ENCODE data around the gene SKOR1.
A peak's percentile ranks its signal among the peaks of the same experiment; 100 is the strongest.

SKOR1 gene

DNA sequence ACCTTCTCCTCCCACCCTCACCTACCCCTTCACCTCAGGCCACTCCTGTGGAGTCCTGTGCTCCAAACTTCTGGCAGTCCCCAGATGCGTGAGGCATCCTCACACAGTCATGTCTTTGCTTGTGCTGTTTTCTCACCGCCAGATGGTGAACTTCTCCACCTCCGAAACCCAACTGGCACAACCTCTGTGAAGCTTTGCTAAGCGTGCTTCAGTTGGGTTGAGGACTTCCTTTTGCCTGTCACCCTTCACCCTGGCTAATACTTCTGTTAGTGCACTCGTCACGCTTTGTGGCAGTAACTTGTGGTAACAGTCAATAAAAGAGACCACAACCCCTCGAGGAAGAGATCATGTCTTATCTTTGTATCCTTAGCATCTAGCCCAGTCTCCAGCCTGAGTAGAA lies 42.0 kb upstream of the SKOR1 start:
- no peak overlapping the region; the same call in 1 of the 2 replicates for H3K9ac ChIP-seq (ENCODE audit: low read depth, low read length)
- no peaks in the 10 kb centered on the region for H3K9me3 ChIP-seq (ENCODE audit: insufficient read depth, low read depth, low read length)
- H3K27me3 ChIP-seq (ENCODE audit: insufficient read depth, low read length): no peaks in the 10 kb centered on the region
- H3K4me1 ChIP-seq (ENCODE audit: insufficient read depth, low read length): peaks cover 30% of the 10 kb centered on the region
- no peak overlapping the region for H3K27ac ChIP-seq (ENCODE audit: low read length)
- no peaks in the 10 kb centered on the region for H3K36me3 ChIP-seq (ENCODE audit: insufficient read depth, low read depth, low read length)
- no peak overlapping the region for H3K4me3 ChIP-seq (ENCODE audit: low read length)

GRCh38 chr15:67784090-67784781 lies 41.1 kb upstream of the SKOR1 start:
- Histone ChIP-seq H3K4me3 (ENCODE audit: low read length) (no peak overlapping the region), H3K9me3 (ENCODE audit: insufficient read depth, low read depth, low read length) (no peaks in the 10 kb centered on the region), H3K27ac (ENCODE audit: low read length) (no peak overlapping the region), H3K27me3 (ENCODE audit: insufficient read depth, low read length) (no peaks in the 10 kb centered on the region), H3K4me1 (ENCODE audit: insufficient read depth, low read length) (peaks cover 30% of the 10 kb centered on the region), H3K9ac (ENCODE audit: low read depth, low read length) (no peak overlapping the region), H3K36me3 (ENCODE audit: insufficient read depth, low read depth, low read length) (no peaks in the 10 kb centered on the region)

DNA sequence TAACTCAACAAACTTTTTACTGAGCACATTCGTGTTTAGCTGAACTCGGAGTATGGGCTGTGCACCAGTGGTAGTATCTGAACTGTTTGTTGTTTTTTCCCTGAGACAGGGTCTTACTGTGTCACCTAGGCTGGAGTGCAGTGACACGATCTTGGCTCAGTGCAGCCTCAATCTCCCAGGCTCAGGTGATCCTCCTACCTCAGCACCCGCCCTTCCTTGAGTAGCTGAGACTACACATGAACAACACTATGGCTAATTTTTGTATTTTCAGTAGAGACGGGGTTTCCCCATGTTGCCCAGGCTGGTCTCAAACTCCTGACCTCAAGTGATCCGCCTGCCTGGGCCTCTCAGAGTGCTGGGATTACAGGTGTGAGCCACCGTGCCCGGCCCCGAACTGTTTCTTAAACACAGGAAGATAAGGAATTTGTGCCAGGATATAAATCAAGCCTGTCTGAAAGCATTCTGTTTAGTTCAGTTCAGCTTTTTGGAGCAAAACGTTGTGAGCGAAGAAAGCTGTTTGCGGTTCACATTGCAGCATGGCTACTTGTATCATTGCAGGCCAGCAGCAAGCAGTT lies 40.4 kb upstream of the SKOR1 start:
- H3K36me3 ChIP-seq (ENCODE audit: insufficient read depth, low read depth, low read length): no peaks in the 10 kb centered on the region
- H3K4me3 ChIP-seq (ENCODE audit: low read length): no peak overlapping the region
- H3K27ac ChIP-seq (ENCODE audit: low read length): no peak overlapping the region
- no peak overlapping the region for H3K9ac ChIP-seq (ENCODE audit: low read depth, low read length)
- no peaks in the 10 kb centered on the region for H3K9me3 ChIP-seq (ENCODE audit: insufficient read depth, low read depth, low read length)
- peaks cover 29% of the 10 kb centered on the region; the same call in 1 of the 2 replicates for H3K4me1 ChIP-seq (ENCODE audit: insufficient read depth, low read length)
- H3K27me3 ChIP-seq (ENCODE audit: insufficient read depth, low read length): no peaks in the 10 kb centered on the region

DNA sequence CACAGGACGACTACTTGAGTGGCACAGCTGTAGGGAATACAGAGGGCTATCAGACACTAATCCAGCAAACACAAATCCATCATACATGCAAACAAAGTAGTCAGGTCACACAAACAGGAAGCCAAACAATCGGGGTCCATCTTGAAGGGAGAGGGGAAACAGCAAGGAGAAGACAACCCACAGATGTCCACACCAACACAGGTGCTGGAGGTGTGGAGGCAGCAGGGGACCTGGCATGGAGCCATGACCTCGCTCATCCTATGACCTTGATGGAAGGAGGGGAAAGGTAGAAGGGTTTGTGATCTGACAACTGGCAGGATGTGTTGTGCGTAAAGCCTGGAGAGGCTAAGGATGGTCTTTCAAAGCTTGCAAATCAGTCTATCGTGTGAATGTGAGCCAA lies 39.9 kb upstream of the SKOR1 start:
- no peak overlapping the region for H3K27ac ChIP-seq (ENCODE audit: low read length)

GRCh38 chr15:67786646-67787045 lies 38.7 kb upstream of the SKOR1 start:
- H3K36me3 ChIP-seq (ENCODE audit: insufficient read depth, low read depth, low read length): no peaks in the 10 kb centered on the region
- no peak overlapping the region for H3K4me3 ChIP-seq (ENCODE audit: low read length)
- H3K9me3 ChIP-seq (ENCODE audit: insufficient read depth, low read depth, low read length): no peaks in the 10 kb centered on the region
- H3K27ac ChIP-seq (ENCODE audit: low read length): no peak overlapping the region
- no peak overlapping the region for H3K9ac ChIP-seq (ENCODE audit: low read depth, low read length)
- H3K27me3 ChIP-seq (ENCODE audit: insufficient read depth, low read length): no peaks in the 10 kb centered on the region
- peaks cover 44% of the 10 kb centered on the region for H3K4me1 ChIP-seq (ENCODE audit: insufficient read depth, low read length)

More for the DNA sequence above, 39.9 kb upstream of the SKOR1 start:
- Histone ChIP-seq H3K4me3 (ENCODE audit: low read length) (no peak overlapping the region), H3K36me3 (ENCODE audit: insufficient read depth, low read depth, low read length) (no peaks in the 10 kb centered on the region), H3K4me1 (ENCODE audit: insufficient read depth, low read length) (peaks cover 34% of the 10 kb centered on the region; the same call in 1 of the 2 replicates), H3K27me3 (ENCODE audit: insufficient read depth, low read length) (no peaks in the 10 kb centered on the region), H3K9ac (ENCODE audit: low read depth, low read length) (no peak overlapping the region), H3K9me3 (ENCODE audit: insufficient read depth, low read depth, low read length) (no peaks in the 10 kb centered on the region)

GRCh38 chr15:67788986-67789385 lies 36.3 kb upstream of the SKOR1 start:
- Histone ChIP-seq H3K27me3 (ENCODE audit: insufficient read depth, low read length) (no peaks in the 10 kb centered on the region), H3K9me3 (ENCODE audit: insufficient read depth, low read depth, low read length) (no peaks in the 10 kb centered on the region), H3K36me3 (ENCODE audit: insufficient read depth, low read depth, low read length) (no peaks in the 10 kb centered on the region), H3K4me3 (ENCODE audit: low read length) (no peak overlapping the region), H3K9ac (ENCODE audit: low read depth, low read length) (no peak overlapping the region), H3K4me1 (ENCODE audit: insufficient read depth, low read length) (peaks cover 37% of the 10 kb centered on the region), H3K27ac (ENCODE audit: low read length) (no peak overlapping the region)

DNA sequence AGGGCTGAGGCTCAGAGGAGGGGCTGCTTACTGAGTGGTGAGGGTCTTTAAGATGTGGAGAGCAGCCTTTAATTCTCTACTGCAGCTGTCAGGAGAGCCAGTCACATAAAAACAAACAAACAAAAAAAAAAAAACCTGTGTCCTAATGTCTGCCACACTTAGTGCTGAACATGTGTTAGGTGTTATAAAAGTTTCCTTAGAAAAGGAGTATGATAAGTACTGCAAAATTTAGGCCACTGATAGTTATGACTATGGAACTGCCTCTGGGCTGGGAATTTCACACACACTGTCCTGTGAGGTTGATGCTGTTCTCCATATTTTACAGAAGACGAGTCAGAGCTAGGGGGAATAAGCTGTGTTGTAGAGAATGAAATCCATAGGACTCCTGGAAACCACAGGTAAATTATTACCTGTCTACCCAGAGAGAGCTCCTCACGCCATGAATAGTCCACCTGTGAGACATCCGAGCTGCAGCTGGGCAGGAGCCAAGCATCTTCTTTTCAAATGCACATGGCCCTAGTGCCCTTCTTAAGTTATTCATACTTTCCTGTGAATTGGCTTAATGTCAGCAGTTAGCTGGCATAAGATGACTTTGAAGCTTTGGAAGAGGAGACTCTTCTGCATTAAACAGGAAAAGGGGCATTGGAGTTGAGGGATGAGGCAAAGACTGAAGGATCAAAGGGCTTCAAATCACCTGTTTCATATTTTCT lies 34.5 kb upstream of the SKOR1 start:
- H3K4me3 ChIP-seq (ENCODE audit: low read length): peak overlapping the region; percentile 29; the same call in 1 of the 2 replicates
- H3K27ac ChIP-seq (ENCODE audit: low read length): no peak overlapping the region

DNA sequence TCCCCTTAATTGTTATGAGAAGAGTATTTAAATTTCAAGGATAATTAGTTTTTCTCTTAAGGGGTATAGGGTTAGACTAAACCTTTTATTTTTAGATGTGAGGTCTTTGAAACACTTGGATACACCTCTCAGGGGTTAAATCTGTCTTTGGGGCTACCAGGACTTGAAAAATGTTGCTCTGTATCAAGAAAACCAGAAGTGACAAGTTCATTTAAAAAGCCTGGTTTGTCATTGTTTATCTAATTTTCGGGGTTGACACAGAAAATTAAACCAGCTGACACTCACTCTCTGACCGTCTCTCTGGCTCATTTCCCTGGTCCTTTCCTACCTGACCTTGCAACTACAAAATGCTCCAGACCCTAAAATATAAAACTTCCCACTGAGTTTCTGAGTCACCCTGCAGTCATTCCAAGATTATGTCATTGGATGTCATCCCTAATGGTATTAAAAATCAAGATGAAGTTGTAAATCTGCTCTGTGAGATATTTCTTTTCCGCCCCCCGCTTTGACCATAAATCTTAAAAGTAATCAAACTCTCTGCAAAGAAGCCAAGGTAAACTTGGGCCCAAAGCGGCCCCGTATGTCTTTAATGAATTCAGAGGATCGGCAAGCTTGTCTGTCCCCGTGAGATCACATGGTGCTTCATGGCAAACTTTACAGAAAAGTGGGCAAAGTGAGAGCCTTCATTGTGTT lies 32.9 kb upstream of the SKOR1 start:
- no peaks in the 10 kb centered on the region for H3K36me3 ChIP-seq (ENCODE audit: insufficient read depth, low read depth, low read length)
- H3K9ac ChIP-seq (ENCODE audit: low read depth, low read length): no peak overlapping the region
- H3K4me3 ChIP-seq (ENCODE audit: low read length): no peak overlapping the region
- 0 out of 2 replicates have a peak, but pooled peaks cover 9% of the 10 kb centered on the region for H3K9me3 ChIP-seq (ENCODE audit: insufficient read depth, low read depth, low read length)
- no peak overlapping the region for H3K27ac ChIP-seq (ENCODE audit: low read length)
- peaks cover 34% of the 10 kb centered on the region for H3K4me1 ChIP-seq (ENCODE audit: insufficient read depth, low read length)
- H3K27me3 ChIP-seq (ENCODE audit: insufficient read depth, low read length): no peaks in the 10 kb centered on the region

More for the DNA sequence above, 34.5 kb upstream of the SKOR1 start:
- H3K9me3 ChIP-seq (ENCODE audit: insufficient read depth, low read depth, low read length): 0 out of 2 replicates have a peak, but pooled peaks cover 9% of the 10 kb centered on the region
- no peaks in the 10 kb centered on the region for H3K36me3 ChIP-seq (ENCODE audit: insufficient read depth, low read depth, low read length)
- no peak overlapping the region for H3K9ac ChIP-seq (ENCODE audit: low read depth, low read length)
- no peaks in the 10 kb centered on the region for H3K27me3 ChIP-seq (ENCODE audit: insufficient read depth, low read length)
- H3K4me1 ChIP-seq (ENCODE audit: insufficient read depth, low read length): peaks cover 37% of the 10 kb centered on the region

- Histone ChIP-seq H3K27me3 (ENCODE audit: insufficient read depth, low read length) (no peaks in the 10 kb centered on the region), H3K36me3 (ENCODE audit: insufficient read depth, low read depth, low read length) (no peaks in the 10 kb centered on the region), H3K4me3 (ENCODE audit: low read length) (no peak overlapping the region), H3K27ac (ENCODE audit: low read length) (no peak overlapping the region), H3K9me3 (ENCODE audit: insufficient read depth, low read depth, low read length) (0 out of 2 replicates have a peak, but pooled peaks cover 9% of the 10 kb centered on the region), H3K9ac (ENCODE audit: low read depth, low read length) (no peak overlapping the region), H3K4me1 (ENCODE audit: insufficient read depth, low read length) (peaks cover 29% of the 10 kb centered on the region)
These were observed 30.3 kb upstream of the SKOR1 start for GRCh38 chr15:67794832-67795574.

DNA sequence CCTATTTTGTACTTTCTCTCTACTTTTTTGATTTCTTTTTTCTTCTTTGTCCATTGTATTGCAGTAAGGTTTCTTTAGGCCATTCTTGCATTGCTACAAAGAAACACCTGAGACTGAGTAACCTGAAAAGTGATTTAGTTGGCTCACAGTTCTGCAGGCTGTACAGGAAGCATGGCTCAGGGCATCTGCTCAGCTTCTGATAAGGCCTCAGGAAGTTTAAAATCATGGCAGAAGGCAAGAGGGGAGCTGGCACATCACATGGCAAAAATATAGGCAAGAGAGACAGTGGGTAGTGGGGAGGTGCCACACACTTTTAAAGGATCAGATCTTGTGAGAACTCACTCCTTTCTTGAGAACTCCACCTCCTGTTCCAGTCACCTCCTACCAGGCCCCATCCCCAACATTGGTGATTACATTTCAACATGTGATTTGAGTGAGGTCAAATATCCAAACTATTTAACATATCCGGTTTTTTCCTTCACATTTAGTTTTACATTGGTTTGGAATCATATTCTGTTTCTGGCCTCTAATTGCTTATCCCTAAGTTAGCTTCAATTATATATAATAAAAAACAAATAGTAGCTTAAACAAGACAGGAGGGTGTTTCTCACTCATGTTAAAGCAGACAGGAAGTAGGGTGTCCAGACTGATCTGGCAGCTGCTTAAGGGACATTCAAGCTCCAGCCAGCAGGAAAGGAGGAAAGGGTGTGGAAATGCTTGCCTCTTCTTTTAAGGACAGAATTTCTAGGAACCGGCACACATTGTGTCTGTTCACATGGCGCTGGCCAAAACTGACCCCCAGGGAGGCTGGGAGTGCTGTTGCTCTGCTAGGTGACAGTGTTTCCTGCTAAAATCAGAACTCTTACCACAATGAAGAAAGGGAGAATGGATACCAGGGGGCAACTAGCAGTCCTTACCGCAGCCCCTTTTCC lies 28.8 kb upstream of the SKOR1 start:
- Histone ChIP-seq H3K36me3 (ENCODE audit: insufficient read depth, low read depth, low read length) (no peaks in the 10 kb centered on the region), H3K27ac (ENCODE audit: low read length) (no peak overlapping the region), H3K4me1 (ENCODE audit: insufficient read depth, low read length) (peaks cover 15% of the 10 kb centered on the region), H3K27me3 (ENCODE audit: insufficient read depth, low read length) (no peaks in the 10 kb centered on the region), H3K9ac (ENCODE audit: low read depth, low read length) (no peak overlapping the region), H3K9me3 (ENCODE audit: insufficient read depth, low read depth, low read length) (0 out of 2 replicates have a peak, but pooled peaks cover 9% of the 10 kb centered on the region), H3K4me3 (ENCODE audit: low read length) (no peak overlapping the region)

Data from iPS-20b (cell line).